Gastroesophageal sphincter (tissue), 4 donors: Measurements from ENCODE around the gene ZNF142. TPM values are rescaled to one million over a fixed set of nuclear protein-coding genes. Genes with fewer than 3 reads are reported as not detected.
A peak's percentile ranks its signal among the peaks of the same experiment; 100 is the strongest.
"Not testable (repeated sequence)": the region's sequence is repeated elsewhere in the genome, so short reads cannot be mapped to it uniquely, and the experiment has no call there.

Experiments used
- ATAC-seq: fragments of 150-250 bp; one replicate; pipeline ENCODE4 v1.9.1; 2016; ENCODE audit warnings: mild to moderate bottlenecking, moderate library complexity
- H3K27ac ChIP-seq, 4 donors: fragments of 200-600 bp; sonication (generic) in 3 of 4; 1 replicate in 3 of 4; 2 replicates in 1 of 4; pipeline ENCODE4 v1.5.1; 2016 to 2019
- H3K27me3 ChIP-seq: fragments of 200-600 bp; sonication (generic); one replicate; pipeline ENCODE4 v1.5.1; 2019
- H3K36me3 ChIP-seq, 2 donors: fragments of 200-600 bp; sonication (generic); one replicate each; pipeline ENCODE4 v1.5.1; 2019; ENCODE audit warnings: control low read depth in 1 of 2
- H3K4me1 ChIP-seq, 3 donors: fragments of 200-600 bp; sonication (generic); 1 replicate in 2 of 3; 2 replicates in 1 of 3; pipeline ENCODE4 v1.5.1; 2016 to 2019; ENCODE audit warnings: control low read depth in 2 of 3
- H3K4me3 ChIP-seq, 2 donors: fragments of 200-600 bp; sonication (generic); one replicate each; pipeline ENCODE4 v1.5.1; 2019; ENCODE audit warnings: mild to moderate bottlenecking in 1 of 2, moderate library complexity in 1 of 2
- H3K9me3 ChIP-seq, 3 donors: fragments of 200-600 bp; sonication (generic); one replicate each; pipeline ENCODE4 v1.5.1; 2017 to 2019; ENCODE audit warnings: control low read depth in 2 of 3
- EP300 ChIP-seq: sonication (generic); formaldehyde crosslinking; IDR thresholded peaks from one replicate; pipeline ENCODE4 v1.6.1; 2017; ENCODE audit warnings: antibody characterized with exemption, mild to moderate bottlenecking
- POLR2A ChIP-seq, 2 donors: fragments of 450-650 bp; IDR thresholded peaks; one replicate each; pipeline ENCODE4 v1.6.1; 2017; ENCODE audit warnings: antibody characterized with exemption in 2 of 2, mild to moderate bottlenecking in 2 of 2, moderate library complexity in 1 of 2
- POLR2AphosphoS5 ChIP-seq: sonication (generic); formaldehyde crosslinking; IDR thresholded peaks from one replicate; pipeline ENCODE4 v1.6.1; 2017; ENCODE audit warnings: antibody characterized with exemption
- WGBS, 2 donors: methylation state at CpG; one replicate each; pipeline ENCODE4 v1.1.5; 2018; ENCODE audit warnings: low coverage in 1 of 2; 5-methylcytosine and 5-hydroxymethylcytosine counted together
- total RNA-seq, 4 donors: library from RNA; depleted of rRNA; stranded (reverse); fragments of >200 nt; gene quantifications; one replicate each; pipeline ENCODE4 v1.1.0, GENCODE V29; 2016
- TF ChIP-seq, protein P1 (sequence below), 4 experiments: fragments of 200-600 bp in 2 of 4; fragments of 450-650 bp in 2 of 4; sonication (generic) in 1 of 4; IDR thresholded peaks; one replicate each; pipeline ENCODE4 v1.5.1; 2017 to 2019; ENCODE audit warnings: antibody characterized with exemption in 4 of 4, mild to moderate bottlenecking in 2 of 4, moderate library complexity in 2 of 4

The ZNF142 gene
- total RNA-seq, 4 donors from 2014 or later: 10.8 to 33.3 (median 24.6) TPM

DNA sequence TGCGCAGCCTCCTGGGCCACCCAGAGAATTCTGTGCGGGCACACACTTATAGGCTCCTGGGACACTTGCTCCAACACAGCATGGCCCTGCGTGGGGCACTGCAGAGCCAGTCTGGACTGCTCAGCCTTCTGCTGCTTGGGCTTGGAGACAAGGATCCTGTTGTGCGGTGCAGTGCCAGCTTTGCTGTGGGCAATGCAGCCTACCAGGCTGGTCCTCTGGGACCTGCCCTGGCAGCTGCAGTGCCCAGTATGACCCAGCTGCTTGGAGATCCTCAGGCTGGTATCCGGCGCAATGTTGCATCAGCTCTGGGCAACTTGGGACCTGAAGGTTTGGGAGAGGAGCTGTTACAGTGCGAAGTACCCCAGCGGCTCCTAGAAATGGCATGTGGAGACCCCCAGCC lies 39.5 kb upstream of the ZNF142 start:
- Histone ChIP-seq H3K9me3 (no peaks in the 10 kb centered on the region), H3K27me3 (no peaks in the 10 kb centered on the region), H3K4me1 (no peaks in the 10 kb centered on the region), H3K36me3 (peaks cover 0 to 80% of the 10 kb centered on the region in 2 donors), H3K27ac (no peak overlapping the region), H3K4me3 (no peak overlapping the region)
- WGBS, 2 donors: 76% methylated on average over 3 of the region's 8 CpGs; no CpG with 5 or more reads in 1 of the 2 donors
- TF ChIP-seq EP300 (no peak), POLR2A (IDR thresholded peaks at IDR 0.05) (no peak), POLR2AphosphoS5 (no peak)
- TF ChIP-seq, protein P1, sequence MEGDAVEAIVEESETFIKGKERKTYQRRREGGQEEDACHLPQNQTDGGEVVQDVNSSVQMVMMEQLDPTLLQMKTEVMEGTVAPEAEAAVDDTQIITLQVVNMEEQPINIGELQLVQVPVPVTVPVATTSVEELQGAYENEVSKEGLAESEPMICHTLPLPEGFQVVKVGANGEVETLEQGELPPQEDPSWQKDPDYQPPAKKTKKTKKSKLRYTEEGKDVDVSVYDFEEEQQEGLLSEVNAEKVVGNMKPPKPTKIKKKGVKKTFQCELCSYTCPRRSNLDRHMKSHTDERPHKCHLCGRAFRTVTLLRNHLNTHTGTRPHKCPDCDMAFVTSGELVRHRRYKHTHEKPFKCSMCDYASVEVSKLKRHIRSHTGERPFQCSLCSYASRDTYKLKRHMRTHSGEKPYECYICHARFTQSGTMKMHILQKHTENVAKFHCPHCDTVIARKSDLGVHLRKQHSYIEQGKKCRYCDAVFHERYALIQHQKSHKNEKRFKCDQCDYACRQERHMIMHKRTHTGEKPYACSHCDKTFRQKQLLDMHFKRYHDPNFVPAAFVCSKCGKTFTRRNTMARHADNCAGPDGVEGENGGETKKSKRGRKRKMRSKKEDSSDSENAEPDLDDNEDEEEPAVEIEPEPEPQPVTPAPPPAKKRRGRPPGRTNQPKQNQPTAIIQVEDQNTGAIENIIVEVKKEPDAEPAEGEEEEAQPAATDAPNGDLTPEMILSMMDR (IDR thresholded peaks at IDR 0.05): no peak
- ATAC-seq: no peak

DNA sequence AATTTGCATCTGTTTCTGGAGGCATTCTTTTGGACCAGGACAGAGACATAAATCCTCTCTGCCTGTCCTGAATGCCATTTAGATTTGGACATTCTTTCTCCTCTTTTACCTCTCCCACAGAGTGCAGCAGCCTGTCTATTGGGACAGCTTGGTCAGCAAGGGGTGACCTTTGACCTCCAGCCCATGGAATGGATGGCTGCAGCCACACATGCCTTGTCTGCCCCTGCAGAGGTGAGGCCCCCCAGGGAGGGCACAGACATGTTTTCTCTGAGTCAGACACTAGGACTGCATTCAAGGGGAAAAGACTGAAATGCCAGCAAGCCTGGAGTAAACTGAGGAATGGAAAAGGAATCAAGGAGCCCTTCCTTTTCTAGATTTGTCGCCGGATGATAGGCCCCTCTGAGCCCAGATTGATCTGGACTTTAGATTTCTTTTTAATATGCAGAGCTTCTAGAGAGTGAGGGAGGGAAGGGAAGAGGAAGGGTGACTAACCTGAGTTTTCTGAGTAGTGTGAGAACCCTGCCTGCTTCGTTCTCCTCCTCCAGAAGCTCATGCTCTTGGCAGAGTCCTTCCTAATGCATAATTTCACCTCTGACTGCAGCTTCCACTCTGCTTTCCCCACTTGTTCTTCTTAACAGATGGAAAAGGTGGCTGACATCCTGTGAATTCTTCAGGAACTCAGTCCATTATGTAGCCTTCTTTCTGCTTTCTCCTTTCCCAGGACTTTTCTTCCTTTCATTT lies 35.2 kb upstream of the ZNF142 start:
- TF ChIP-seq, protein P1 (IDR thresholded peaks at IDR 0.05): no peak
- TF ChIP-seq EP300 (no peak), POLR2A (IDR thresholded peaks at IDR 0.05) (no peak), POLR2AphosphoS5 (no peak)
- no peak overlapping the region for H3K4me3 ChIP-seq
- WGBS, 2 donors: 82 to 83% methylated on average over 2 of the region's 3 CpGs
- no peaks in the 10 kb centered on the region for H3K27me3 ChIP-seq
- no peak overlapping the region for H3K27ac ChIP-seq
- peaks cover 2 to 93% of the 10 kb centered on the region in 2 donors for H3K36me3 ChIP-seq
- no peaks in the 10 kb centered on the region for H3K9me3 ChIP-seq
- ATAC-seq: no peak
- H3K4me1 ChIP-seq: peaks cover 0 to 5% (median 0%) of the 10 kb centered on the region in 3 donors

DNA sequence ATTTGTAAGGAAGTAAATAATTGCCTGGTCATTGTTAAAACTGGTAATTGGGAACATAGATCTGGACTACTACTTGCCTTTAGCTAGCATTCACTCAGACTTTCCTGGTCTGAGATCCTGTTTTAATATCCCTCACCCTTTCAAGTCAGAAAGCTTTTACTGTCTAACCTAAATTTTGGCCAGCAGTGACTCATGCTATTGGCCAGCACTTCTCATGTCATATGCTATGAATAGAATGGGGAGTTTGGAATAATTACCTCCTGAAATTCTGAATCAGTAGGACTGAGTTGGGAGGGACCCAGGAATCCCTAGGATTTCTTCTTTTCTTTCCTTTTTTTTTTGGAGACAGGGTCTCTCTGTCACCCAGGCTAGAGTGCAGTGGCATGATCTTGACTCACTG lies 31.8 kb upstream of the ZNF142 start:
- H3K36me3 ChIP-seq: peaks cover 2 to 75% of the 10 kb centered on the region in 2 donors
- H3K27ac ChIP-seq: no peak overlapping the region
- no peak for ATAC-seq

DNA sequence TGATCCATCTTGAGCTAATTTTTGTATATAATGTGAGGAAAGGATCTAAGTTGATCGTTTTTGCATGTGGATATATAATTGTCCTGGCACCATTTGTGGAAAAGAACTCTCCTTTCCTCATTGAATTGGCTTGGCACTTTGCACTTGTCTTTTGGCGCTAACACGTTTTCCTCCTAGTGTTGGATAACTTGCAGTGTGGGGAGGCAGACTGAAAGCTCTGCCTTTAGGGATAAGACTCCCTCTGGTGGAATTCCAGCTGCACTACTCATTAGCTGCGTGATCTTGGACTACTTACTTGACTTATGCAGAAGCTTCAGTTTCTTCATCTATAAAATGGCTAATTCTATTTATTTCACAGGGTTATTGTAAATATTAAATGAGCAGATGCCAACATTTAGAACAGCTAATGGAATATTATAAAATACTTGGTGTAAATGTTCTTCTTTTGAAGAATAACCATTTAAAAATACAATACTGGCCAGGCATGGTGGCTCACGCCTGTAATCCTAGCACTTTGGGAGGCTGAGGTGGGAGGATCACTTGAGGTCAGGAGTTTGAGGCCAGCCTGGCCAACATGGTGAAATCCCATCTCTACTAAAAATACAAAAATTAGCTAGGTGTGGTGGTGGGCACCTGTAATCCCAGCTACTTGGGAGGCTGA lies 28.1 kb upstream of the ZNF142 start:
- peaks cover 2 to 71% of the 10 kb centered on the region in 2 donors for H3K36me3 ChIP-seq
- not testable (repeated sequence) for H3K4me1 ChIP-seq, H3K27ac ChIP-seq, H3K27me3 ChIP-seq, H3K4me3 ChIP-seq, H3K9me3 ChIP-seq
- WGBS, 2 donors: 20 to 42% methylated on average over 3 to 5 of the region's 5 CpGs
- peak; percentile 78 for ATAC-seq
- TF ChIP-seq, protein P1 (IDR thresholded peaks at IDR 0.05): peak; percentile 75 to 90 (median 83)

More for the DNA sequence above, 31.8 kb upstream of the ZNF142 start:
- Histone ChIP-seq H3K4me1 (peaks cover 0 to 10% (median 0%) of the 10 kb centered on the region in 3 donors), H3K4me3 (no peak overlapping the region), H3K27me3 (no peaks in the 10 kb centered on the region), H3K9me3 (no peaks in the 10 kb centered on the region)
- no peak for TF ChIP-seq EP300
- TF ChIP-seq, protein P1 (IDR thresholded peaks at IDR 0.05): no peak
- TF ChIP-seq POLR2A (IDR thresholded peaks at IDR 0.05): no peak
- no peak for TF ChIP-seq POLR2AphosphoS5

DNA sequence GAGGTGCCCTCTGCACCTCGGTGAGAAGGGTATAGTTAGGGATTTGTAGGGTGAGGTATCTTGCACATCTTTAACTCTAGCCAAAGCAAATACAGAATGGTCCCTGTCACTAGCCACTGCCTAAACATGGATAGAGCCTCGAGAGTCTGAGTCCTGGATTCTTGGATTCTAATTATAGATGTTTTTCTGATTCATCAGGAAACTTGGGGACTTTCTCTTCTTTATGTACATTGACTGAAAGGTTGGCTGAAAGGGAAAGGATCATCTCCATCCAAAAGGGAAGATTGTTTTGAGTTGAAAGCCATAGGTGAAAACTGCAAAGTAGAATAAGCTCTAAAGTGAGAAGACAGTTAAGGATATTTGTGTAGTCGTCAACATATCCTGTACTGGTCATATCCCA lies 20.6 kb upstream of the ZNF142 start:
- peaks cover 0 to 90% of the 10 kb centered on the region in 2 donors for H3K36me3 ChIP-seq
- no peaks in the 10 kb centered on the region for H3K9me3 ChIP-seq
- ATAC-seq: no peak
- no peaks in the 10 kb centered on the region for H3K27me3 ChIP-seq
- no peak overlapping the region for H3K4me3 ChIP-seq
- no peak for TF ChIP-seq POLR2A (IDR thresholded peaks at IDR 0.05)
- TF ChIP-seq, protein P1 (IDR thresholded peaks at IDR 0.05): no peak
- no peak for TF ChIP-seq EP300
- TF ChIP-seq POLR2AphosphoS5: no peak
- WGBS, 2 donors: 60 to 65% methylated on average over 1 to 3 of the region's 3 CpGs
- no peak overlapping the region for H3K27ac ChIP-seq
- H3K4me1 ChIP-seq: no peaks in the 10 kb centered on the region
